BLaER1 (cell line): ENCODE measurements around the gene STX8.
A peak's percentile ranks its signal among the peaks of the same experiment; 100 is the strongest.

Experiments used
- H3K27ac ChIP-seq: shearing (Covaris generic); formaldehyde crosslinking; 2 replicates; pipeline ENCODE4 v1.8.1; 2022
- H3K27me3 ChIP-seq: shearing (Covaris generic); formaldehyde crosslinking; 2 replicates; pipeline ENCODE4 v1.8.1; 2022
- H3K36me3 ChIP-seq: shearing (Covaris generic); formaldehyde crosslinking; 2 replicates; pipeline ENCODE4 v1.8.1; 2022
- H3K4me1 ChIP-seq: shearing (Covaris generic); formaldehyde crosslinking; 2 replicates; pipeline ENCODE4 v1.8.1; 2022
- H3K4me2 ChIP-seq: shearing (Covaris generic); formaldehyde crosslinking; 2 replicates; pipeline ENCODE4 v1.8.1; 2022
- H3K4me3 ChIP-seq: shearing (Covaris generic); formaldehyde crosslinking; 2 replicates; pipeline ENCODE4 v1.8.1; 2022
- H3K9ac ChIP-seq: shearing (Covaris generic); formaldehyde crosslinking; 2 replicates; pipeline ENCODE4 v1.8.1; 2022
- H3K9me3 ChIP-seq: shearing (Covaris generic); formaldehyde crosslinking; 2 replicates; pipeline ENCODE4 v1.8.1; 2022
- H4K20me1 ChIP-seq: shearing (Covaris generic); formaldehyde crosslinking; 2 replicates; pipeline ENCODE4 v1.8.1; 2022
- Cebpa-rat ChIP-seq: shearing (Covaris generic); IDR thresholded peaks from 2 replicates; pipeline ENCODE4 v1.8.1; 2022

The STX8 gene

GRCh38 chr17:9242983-9243382 lies 332.6 kb downstream of the STX8 start:
- Histone ChIP-seq H3K27ac (no peak overlapping the region), H3K4me2 (no peak overlapping the region), H3K9ac (no peak overlapping the region), H3K4me3 (no peak overlapping the region), H3K4me1 (peaks cover 38% of the 10 kb centered on the region), H4K20me1 (peaks cover 52% of the 10 kb centered on the region), H3K27me3 (peaks cover 24% of the 10 kb centered on the region), H3K36me3 (peaks cover 7% of the 10 kb centered on the region), H3K9me3 (no peaks in the 10 kb centered on the region)
- TF ChIP-seq Cebpa-rat: no peak

DNA sequence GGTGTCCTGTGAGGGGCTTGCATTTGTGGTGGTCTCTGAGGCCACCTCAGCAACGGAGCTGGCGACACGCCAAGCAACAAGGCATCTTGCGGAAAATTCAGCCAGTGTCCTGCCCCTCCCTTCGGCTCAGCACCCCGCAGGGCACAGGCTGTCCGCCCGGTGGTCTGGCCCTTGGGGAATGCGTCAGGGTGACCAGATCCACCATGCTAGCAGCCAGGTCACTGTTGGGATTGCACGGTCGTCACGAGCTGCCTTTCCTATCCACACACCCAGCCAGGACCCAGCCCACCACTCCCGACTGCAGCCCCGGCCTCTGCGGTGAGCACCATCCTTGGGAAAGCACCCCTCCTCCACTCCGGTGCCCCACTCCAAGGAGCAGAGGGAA lies 333.1 kb downstream of the STX8 start:
- H4K20me1 ChIP-seq: peaks cover 57% of the 10 kb centered on the region
- H3K9ac ChIP-seq: no peak overlapping the region
- no peaks in the 10 kb centered on the region for H3K9me3 ChIP-seq
- H3K27ac ChIP-seq: no peak overlapping the region
- H3K36me3 ChIP-seq: peaks cover 2% of the 10 kb centered on the region
- no peak overlapping the region for H3K4me3 ChIP-seq
- peaks cover 43% of the 10 kb centered on the region for H3K4me1 ChIP-seq
- H3K4me2 ChIP-seq: no peak overlapping the region
- peaks cover 29% of the 10 kb centered on the region for H3K27me3 ChIP-seq
- TF ChIP-seq Cebpa-rat: no peak

DNA sequence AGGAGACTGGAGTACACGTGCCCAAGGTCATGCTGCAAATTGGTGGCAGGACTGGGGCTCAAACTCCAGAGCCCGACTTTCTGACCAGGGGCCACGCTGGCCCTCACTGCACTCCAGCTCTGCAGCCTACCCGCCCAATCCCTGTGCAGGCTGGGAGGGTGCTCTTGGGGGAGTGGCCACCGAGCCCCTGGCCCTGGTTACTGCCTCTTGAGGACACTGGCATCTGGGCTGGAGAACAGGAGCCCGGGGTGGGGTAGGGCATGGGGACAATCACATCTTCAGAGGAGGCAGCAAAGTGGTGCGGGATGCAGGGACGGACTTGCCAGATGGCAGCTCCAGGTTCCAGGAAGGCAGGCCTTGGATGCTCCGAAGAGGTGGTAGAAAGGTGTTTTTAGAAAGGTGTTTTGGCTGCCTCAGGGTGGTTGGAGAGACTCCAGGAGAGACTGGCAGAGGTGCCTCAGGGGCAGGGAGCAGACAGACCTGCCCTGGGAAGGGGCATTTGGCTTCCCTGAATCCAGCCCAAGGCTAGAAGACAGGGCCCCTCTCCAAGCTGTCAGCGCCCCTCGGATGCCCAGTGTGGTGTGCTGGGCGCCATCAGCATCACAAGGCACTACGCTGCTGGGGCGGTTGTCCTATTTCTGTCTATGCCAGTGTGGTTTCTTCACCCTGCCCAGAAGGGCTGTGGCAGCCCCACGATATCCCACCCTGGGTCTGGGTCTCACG lies 333.7 kb downstream of the STX8 start:
- no peak for TF ChIP-seq Cebpa-rat
- Histone ChIP-seq H3K27ac (no peak overlapping the region), H3K9me3 (no peaks in the 10 kb centered on the region), H3K4me2 (0 out of 2 replicates have a peak overlapping the region, but pooled peaks have one; percentile 92), H3K27me3 (peaks cover 35% of the 10 kb centered on the region), H3K9ac (no peak overlapping the region), H3K4me1 (peaks cover 49% of the 10 kb centered on the region), H4K20me1 (peaks cover 63% of the 10 kb centered on the region), H3K4me3 (no peak overlapping the region), H3K36me3 (no peaks in the 10 kb centered on the region; the same call in 1 of the 2 replicates)

GRCh38 chr17:9241371-9241712 lies 334.3 kb downstream of the STX8 start:
- no peak for TF ChIP-seq Cebpa-rat
- H3K27ac ChIP-seq: no peak overlapping the region
- H4K20me1 ChIP-seq: peaks cover 69% of the 10 kb centered on the region
- no peak overlapping the region for H3K9ac ChIP-seq
- peaks cover 52% of the 10 kb centered on the region for H3K4me1 ChIP-seq
- no peaks in the 10 kb centered on the region for H3K9me3 ChIP-seq
- peak overlapping the region; percentile 92 for H3K4me2 ChIP-seq
- no peaks in the 10 kb centered on the region; the same call in 1 of the 2 replicates for H3K36me3 ChIP-seq
- H3K27me3 ChIP-seq: peaks cover 41% of the 10 kb centered on the region
- no peak overlapping the region for H3K4me3 ChIP-seq

- peak overlapping the region; percentile 62; the same call in 1 of the 2 replicates for H3K4me3 ChIP-seq
- H4K20me1 ChIP-seq: peaks cover 74% of the 10 kb centered on the region
- H3K27ac ChIP-seq: 0 out of 2 replicates have a peak overlapping the region, but pooled peaks have one; percentile 13
- no peak for TF ChIP-seq Cebpa-rat
- H3K9ac ChIP-seq: 0 out of 2 replicates have a peak overlapping the region, but pooled peaks have one; percentile 69
- peaks cover 52% of the 10 kb centered on the region for H3K4me1 ChIP-seq
- H3K9me3 ChIP-seq: no peaks in the 10 kb centered on the region
- H3K27me3 ChIP-seq: peaks cover 45% of the 10 kb centered on the region
- H3K36me3 ChIP-seq: no peaks in the 10 kb centered on the region; the same call in 1 of the 2 replicates
- peak overlapping the region; percentile 92 for H3K4me2 ChIP-seq
Observed at GRCh38 chr17:9240659-9241370, 334.8 kb downstream of the STX8 start.

- no peak for TF ChIP-seq Cebpa-rat
- H3K27ac ChIP-seq: 0 out of 2 replicates have a peak overlapping the region, but pooled peaks have one; percentile 13
- no peaks in the 10 kb centered on the region for H3K36me3 ChIP-seq
- no peaks in the 10 kb centered on the region for H3K9me3 ChIP-seq
- peak overlapping the region; percentile 62 for H3K4me3 ChIP-seq
- H3K4me1 ChIP-seq: peaks cover 52% of the 10 kb centered on the region
- H4K20me1 ChIP-seq: peaks cover 77% of the 10 kb centered on the region
- H3K9ac ChIP-seq: peak overlapping the region; percentile 69; the same call in 1 of the 2 replicates
- peak overlapping the region; percentile 97 for H3K4me2 ChIP-seq
- peaks cover 52% of the 10 kb centered on the region for H3K27me3 ChIP-seq
Observed at GRCh38 chr17:9239793-9240658, 335.6 kb downstream of the STX8 start.

GRCh38 chr17:9239246-9239792 lies 336.3 kb downstream of the STX8 start:
- Histone ChIP-seq H3K4me2 (peak overlapping the region; percentile 97), H3K9ac (0 out of 2 replicates have a peak overlapping the region, but pooled peaks have one; percentile 53), H3K36me3 (no peaks in the 10 kb centered on the region), H4K20me1 (peaks cover 76% of the 10 kb centered on the region), H3K4me3 (peak overlapping the region; percentile 60), H3K4me1 (peaks cover 52% of the 10 kb centered on the region), H3K9me3 (no peaks in the 10 kb centered on the region), H3K27ac (no peak overlapping the region), H3K27me3 (peaks cover 56% of the 10 kb centered on the region)
- TF ChIP-seq Cebpa-rat: no peak

GRCh38 chr17:9238340-9239245 lies 337.0 kb downstream of the STX8 start:
- H4K20me1 ChIP-seq: peaks cover 83% of the 10 kb centered on the region
- peaks cover 52% of the 10 kb centered on the region for H3K4me1 ChIP-seq
- TF ChIP-seq Cebpa-rat: no peak
- no peak overlapping the region for H3K27ac ChIP-seq
- H3K4me3 ChIP-seq: no peak overlapping the region
- H3K4me2 ChIP-seq: peak overlapping the region; percentile 97
- no peaks in the 10 kb centered on the region for H3K9me3 ChIP-seq
- H3K9ac ChIP-seq: no peak overlapping the region
- peaks cover 63% of the 10 kb centered on the region for H3K27me3 ChIP-seq
- no peaks in the 10 kb centered on the region for H3K36me3 ChIP-seq
